ENCODE results near the gene DMKN.

The DMKN gene

DNA sequence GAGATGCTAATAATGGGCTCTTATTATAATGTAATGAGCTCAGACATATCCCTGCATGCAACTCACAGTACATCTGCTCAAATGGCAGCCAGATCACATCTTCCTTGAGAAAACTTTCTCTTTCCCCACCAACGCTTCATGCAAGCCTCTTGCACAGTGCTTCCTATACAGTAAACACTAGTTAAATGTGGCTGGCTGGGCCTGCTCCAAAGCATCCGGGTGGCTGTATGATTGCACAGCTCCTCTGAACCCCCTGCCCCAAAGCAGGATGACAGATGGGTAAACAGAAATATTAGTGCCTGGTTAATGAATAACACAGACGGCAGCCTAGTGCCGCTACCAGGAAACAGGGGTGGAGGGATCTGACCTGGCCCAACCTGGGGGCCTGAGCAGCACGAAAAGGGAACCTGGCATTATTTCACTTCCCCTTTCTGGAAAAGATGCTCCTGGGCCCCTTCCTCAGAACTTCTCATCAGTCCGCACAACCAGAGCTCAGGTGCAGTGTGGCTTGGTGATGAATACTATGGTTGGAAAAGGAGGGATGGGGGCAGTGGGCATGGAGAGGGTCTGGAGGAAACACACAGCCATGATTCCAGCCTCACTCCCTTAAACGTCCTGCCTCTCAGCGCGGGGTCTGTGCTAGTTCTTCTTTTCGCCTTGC lies 54.6 kb downstream of the DMKN start:
- Histone ChIP-seq H3K36me3 (replicated peaks) (no peaks in the 10 kb centered on the region), H3K27me3 (replicated peaks) (no peaks in the 10 kb centered on the region), H3K27ac (no peak overlapping the region), H3K4me3 (ENCODE audit: low read depth, low read length) (no peak overlapping the region)
- TF ChIP-seq, protein P1, sequence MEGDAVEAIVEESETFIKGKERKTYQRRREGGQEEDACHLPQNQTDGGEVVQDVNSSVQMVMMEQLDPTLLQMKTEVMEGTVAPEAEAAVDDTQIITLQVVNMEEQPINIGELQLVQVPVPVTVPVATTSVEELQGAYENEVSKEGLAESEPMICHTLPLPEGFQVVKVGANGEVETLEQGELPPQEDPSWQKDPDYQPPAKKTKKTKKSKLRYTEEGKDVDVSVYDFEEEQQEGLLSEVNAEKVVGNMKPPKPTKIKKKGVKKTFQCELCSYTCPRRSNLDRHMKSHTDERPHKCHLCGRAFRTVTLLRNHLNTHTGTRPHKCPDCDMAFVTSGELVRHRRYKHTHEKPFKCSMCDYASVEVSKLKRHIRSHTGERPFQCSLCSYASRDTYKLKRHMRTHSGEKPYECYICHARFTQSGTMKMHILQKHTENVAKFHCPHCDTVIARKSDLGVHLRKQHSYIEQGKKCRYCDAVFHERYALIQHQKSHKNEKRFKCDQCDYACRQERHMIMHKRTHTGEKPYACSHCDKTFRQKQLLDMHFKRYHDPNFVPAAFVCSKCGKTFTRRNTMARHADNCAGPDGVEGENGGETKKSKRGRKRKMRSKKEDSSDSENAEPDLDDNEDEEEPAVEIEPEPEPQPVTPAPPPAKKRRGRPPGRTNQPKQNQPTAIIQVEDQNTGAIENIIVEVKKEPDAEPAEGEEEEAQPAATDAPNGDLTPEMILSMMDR (IDR thresholded peaks at IDR 0.05; ENCODE audit: low read depth, low read length, missing control alignments): no peak
- in situ Hi-C loops (cut with HindIII; ENCODE audit: low pct_ligation_motif_present, low sequenced_read_pairs): no loop called here
- no peak for DNase-seq

GRCh38 chr19:35458192-35458591 lies 55.3 kb downstream of the DMKN start:
- Histone ChIP-seq H3K4me3 (ENCODE audit: low read depth, low read length) (no peak overlapping the region), H3K27me3 (replicated peaks) (no peaks in the 10 kb centered on the region), H3K27ac (no peak overlapping the region), H3K36me3 (replicated peaks) (no peaks in the 10 kb centered on the region)
- DNase-seq: no peak
- TF ChIP-seq, protein P1 (IDR thresholded peaks at IDR 0.05; ENCODE audit: low read depth, low read length, missing control alignments): no peak
- in situ Hi-C loops (cut with HindIII; ENCODE audit: low pct_ligation_motif_present, low sequenced_read_pairs): no loop called here

DNA sequence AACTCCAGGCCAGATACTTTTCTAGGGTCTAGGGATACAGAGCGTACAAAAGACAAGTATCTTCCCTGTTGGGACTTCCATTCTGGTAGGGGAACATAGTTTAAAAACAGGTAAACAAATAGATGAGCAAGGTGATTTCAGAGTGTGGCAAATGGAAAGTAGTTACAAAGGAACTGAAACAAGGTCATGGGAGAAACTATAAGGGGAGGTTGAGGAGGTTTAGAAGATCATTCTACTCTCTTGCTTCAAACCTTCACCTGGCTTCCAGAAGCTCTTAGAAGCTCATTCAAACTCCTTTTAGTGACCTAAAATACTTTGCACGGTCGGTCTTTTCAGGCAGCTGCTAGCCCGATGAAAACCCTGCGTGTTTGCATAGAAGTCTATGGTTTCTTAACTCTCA lies 56.3 kb downstream of the DMKN start:
- DNase-seq: no peak

GRCh38 chr19:35455616-35456201 lies 57.7 kb downstream of the DMKN start:
- TF ChIP-seq, protein P1 (IDR thresholded peaks at IDR 0.05; ENCODE audit: low read depth, low read length, missing control alignments): no peak
- H3K27me3 ChIP-seq (replicated peaks): no peaks in the 10 kb centered on the region
- no peaks in the 10 kb centered on the region for H3K36me3 ChIP-seq (replicated peaks)
- H3K27ac ChIP-seq: no peak overlapping the region
- in situ Hi-C loops (cut with HindIII; ENCODE audit: low pct_ligation_motif_present, low sequenced_read_pairs): no loop called here
- no peak overlapping the region for H3K4me3 ChIP-seq (ENCODE audit: low read depth, low read length)
- no peak for DNase-seq

More for the DNA sequence above, 56.3 kb downstream of the DMKN start:
- in situ Hi-C loops (cut with HindIII; ENCODE audit: low pct_ligation_motif_present, low sequenced_read_pairs): no loop called here
- Histone ChIP-seq H3K27me3 (replicated peaks) (no peaks in the 10 kb centered on the region), H3K27ac (no peak overlapping the region), H3K36me3 (replicated peaks) (no peaks in the 10 kb centered on the region), H3K4me3 (ENCODE audit: low read depth, low read length) (no peak overlapping the region)
- TF ChIP-seq, protein P1 (IDR thresholded peaks at IDR 0.05; ENCODE audit: low read depth, low read length, missing control alignments): no peak

DNA sequence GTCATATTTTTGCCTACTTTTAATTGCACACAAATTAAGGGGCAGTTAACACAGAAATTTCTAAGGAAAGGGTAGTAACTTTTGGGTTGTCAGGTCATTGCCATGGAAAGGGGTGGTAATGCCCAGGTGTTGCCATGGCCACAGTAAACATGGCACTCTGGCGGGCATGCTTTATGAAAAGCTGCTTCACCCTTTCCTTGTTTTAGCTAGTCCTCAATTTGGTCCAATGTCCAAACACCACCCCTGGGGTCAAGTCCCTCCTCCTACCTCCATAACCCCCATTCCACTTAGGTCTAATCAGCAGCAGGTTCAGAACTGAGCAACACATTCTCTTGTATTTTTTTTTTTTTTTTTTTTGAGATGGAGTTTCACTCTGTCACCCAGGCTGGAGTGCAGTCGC lies 58.8 kb downstream of the DMKN start:
- Histone ChIP-seq H3K27ac (no peak overlapping the region), H3K4me3 (ENCODE audit: low read depth, low read length) (no peak overlapping the region), H3K27me3 (replicated peaks) (no peaks in the 10 kb centered on the region), H3K36me3 (replicated peaks) (no peaks in the 10 kb centered on the region)
- TF ChIP-seq, protein P1 (IDR thresholded peaks at IDR 0.05; ENCODE audit: low read depth, low read length, missing control alignments): no peak
- in situ Hi-C loops (cut with HindIII; ENCODE audit: low pct_ligation_motif_present, low sequenced_read_pairs): no loop called here
- DNase-seq: no peak
